H1 (cell line): ENCODE measurements around the gene TNS3. TPM values are rescaled to one million over a fixed set of nuclear protein-coding genes. Genes with fewer than 3 reads are reported as not detected.

Source experiments
- ATF3 ChIP-seq: IDR thresholded peaks from 2 replicates; pipeline ENCODE4 v1.6.1; 2011; ENCODE audit warnings: low read depth, mild to moderate bottlenecking, low read length; ENCODE audit not compliant: insufficient read depth
- FOSL1 ChIP-seq: IDR thresholded peaks from 2 replicates; pipeline ENCODE4 v1.6.1; 2011; ENCODE audit warnings: mild to moderate bottlenecking, low read depth, low read length, moderate library complexity; ENCODE audit not compliant: insufficient read depth
- MAFK ChIP-seq: IDR thresholded peaks from 2 replicates; pipeline ENCODE4 v1.6.1; 2012; ENCODE audit warnings: low read depth, mild to moderate bottlenecking, improper control_type of control experiment, low read length
- polyA plus RNA-seq, 7 experiments: library from polyadenylated mRNA; depleted of rRNA in 3 of 7; stranded (reverse) in 5 of 7; unstranded in 2 of 7; fragments of >200 nt in 5 of 7; fragments of 200-250 nt in 2 of 7; gene quantifications; 1 replicate in 5 of 7; 2 replicates in 1 of 7; 4 replicates in 1 of 7; pipeline versions ENCODE4 v1.2.1 to v1.2.3, GENCODE V29; 2011 to 2013; ENCODE audit warnings: missing spikeins in 2 of 7, mixed read lengths in 2 of 7
- total RNA-seq: library from RNA; stranded (reverse); fragmentation: NEBNext Ultra II Directional; extraction: Animal tissue kit (Norgen Biotek cat#: 25700); gene quantifications from 2 replicates; pipeline ENCODE4 v1.2.1, GENCODE V29; 2021

TNS3 gene
- total and polyA plus RNA-seq, 2 of the 8 experiments (the other 6 are each of a cell fraction or from before 2014, with no cell fraction given) = 11.9 to 24.2 TPM

- no peak for TF ChIP-seq MAFK
- TF ChIP-seq FOSL1 = no peak
- TF ChIP-seq ATF3 = no peak
Observed at GRCh38 chr7:47508389-47509380, 73.2 kb downstream of the TNS3 start (continued).
